Endothelial cell of umbilical vein (primary cell): Measurements from ENCODE around the gene ASNS. TPM values are rescaled to one million over a fixed set of nuclear protein-coding genes. Genes with fewer than 3 reads are reported as not detected.

Experiments used
- BruUV-seq: library from RNA; stranded (reverse); fragments of 400-500 nt; replicated peaks from 2 replicates; lab custom pipeline; 2021; lab: Mats Ljungman, UMichigan
- CTCF ChIA-PET: fragments of 300-600, 350-600 bp; sonication (Branson Sonifier 250); formaldehyde crosslinking; loops from one replicate; lab custom pipeline; 2021; ENCODE audit warnings: antibody characterized with exemption, inconsistent platforms; lab: Charles Lee
- POLR2A ChIA-PET: fragments of 300-600, 350-600 bp; sonication (Branson Sonifier 250); formaldehyde crosslinking; loops from one replicate; lab custom pipeline; 2021; ENCODE audit warnings: antibody characterized with exemption, inconsistent platforms; lab: Charles Lee
- DNase-seq: peaks from one replicate; pipeline ENCODE4 v3.0.0-alpha.2; 2011; ENCODE audit warnings: low read depth, low spot score
- FAIRE-seq: peaks from 2 replicates; lab custom pipeline; 2011; peaks lifted over from hg19 to GRCh38; lab: Jason Lieb, UNC
- H2AFZ ChIP-seq: 2 replicates; pipeline ENCODE4 v1.6.0; 2012; ENCODE audit warnings: low read depth, low read length, control low read depth, inconsistent platforms
- H3K27ac ChIP-seq: 2 replicates; pipeline ENCODE4 v1.5.1; 2011; ENCODE audit warnings: low read depth, mild to moderate bottlenecking, control low read depth, low read length, moderate library complexity; ENCODE audit not compliant: insufficient read depth
- H3K27me3 ChIP-seq, 2 experiments: 2 replicates each; pipeline versions ENCODE4 v1.6.0 to v1.6.1; 2011; ENCODE audit warnings: low read length in 2 of 2, mixed read lengths in 1 of 2; ENCODE audit not compliant: control insufficient read depth in 2 of 2, insufficient read depth in 2 of 2
- H3K36me3 ChIP-seq, 2 experiments: 2 replicates in 1 of 2; 3 replicates in 1 of 2; pipeline ENCODE4 v1.5.1; 2011; ENCODE audit warnings: low read length in 2 of 2, mild to moderate bottlenecking in 1 of 2, moderate library complexity in 1 of 2; ENCODE audit not compliant: control insufficient read depth in 2 of 2, insufficient read depth in 2 of 2; ENCODE audit errors: extremely low read depth in 1 of 2
- H3K4me1 ChIP-seq: 3 replicates; pipeline ENCODE4 v1.5.1; 2011; ENCODE audit warnings: mild to moderate bottlenecking, low read length; ENCODE audit not compliant: control insufficient read depth, insufficient read depth; ENCODE audit errors: extremely low read depth
- H3K4me2 ChIP-seq: 2 replicates; pipeline ENCODE4 v1.6.1; 2011; ENCODE audit warnings: low read length, control low read depth, mixed read lengths; ENCODE audit not compliant: insufficient read depth
- H3K4me3 ChIP-seq, 3 experiments: fragments of 200-600 bp in 1 of 3; sonication (generic), shearing (Covaris generic) in 1 of 3; replicated peaks in 1 of 3; 2 replicates each; pipeline ENCODE4 v1.5.1; 2011 to 2016; ENCODE audit warnings: control low read depth in 3 of 3, low read length in 3 of 3, mild to moderate bottlenecking in 2 of 3, inconsistent platforms in 1 of 3, low read depth in 1 of 3, moderate library complexity in 1 of 3; ENCODE audit not compliant: insufficient read depth in 1 of 3
- H3K79me2 ChIP-seq: 2 replicates; pipeline ENCODE4 v1.6.0; 2012; ENCODE audit warnings: low read length, inconsistent platforms; ENCODE audit not compliant: control insufficient read depth, insufficient read depth
- H3K9ac ChIP-seq: replicated peaks from 2 replicates; pipeline ENCODE3; 2011; ENCODE audit warnings: low read length, control low read depth; ENCODE audit not compliant: insufficient read depth; ENCODE audit errors: extremely low read depth
- H3K9me1 ChIP-seq: replicated peaks from 3 replicates; pipeline ENCODE4 v1.6.0; 2011; ENCODE audit warnings: mild to moderate bottlenecking, low read length; ENCODE audit not compliant: control insufficient read depth, insufficient read depth; ENCODE audit errors: extremely low read depth
- H3K9me3 ChIP-seq: replicated peaks from 2 replicates; pipeline ENCODE4 v1.5.1; 2012; ENCODE audit warnings: low read length, inconsistent platforms; ENCODE audit not compliant: control insufficient read depth, insufficient read depth
- H4K20me1 ChIP-seq: replicated peaks from 2 replicates; pipeline ENCODE3; 2011; ENCODE audit warnings: mild to moderate bottlenecking, low read length; ENCODE audit not compliant: control insufficient read depth, insufficient read depth; ENCODE audit errors: extremely low read depth
- EZH2 ChIP-seq: IDR thresholded peaks from 2 replicates; pipeline ENCODE4 v1.6.1; 2012; ENCODE audit warnings: borderline replicate concordance, low read depth, mild to moderate bottlenecking, moderate library complexity, low read length, inconsistent platforms; ENCODE audit not compliant: severe bottlenecking
- FOS ChIP-seq: IDR thresholded peaks from 2 replicates; pipeline ENCODE4 v1.6.1; 2011; ENCODE audit warnings: mild to moderate bottlenecking, low read length, moderate library complexity, borderline replicate concordance; ENCODE audit not compliant: insufficient read depth
- GATA2 ChIP-seq: IDR thresholded peaks from 2 replicates; pipeline ENCODE4 v1.7.0; 2011; ENCODE audit warnings: low read depth, mild to moderate bottlenecking, moderate library complexity, mixed read lengths, low read length; ENCODE audit not compliant: insufficient read length, insufficient read depth
- JUN ChIP-seq: IDR thresholded peaks from 2 replicates; pipeline ENCODE4 v1.6.1; 2011; ENCODE audit warnings: borderline replicate concordance, low read depth; ENCODE audit not compliant: insufficient read length, insufficient read depth
- MAX ChIP-seq: IDR thresholded peaks from 2 replicates; pipeline ENCODE4 v1.6.1; 2011; ENCODE audit not compliant: insufficient read depth, insufficient read length
- MYC ChIP-seq: IDR thresholded peaks from one replicate; pipeline ENCODE4 v1.6.1; 2011; ENCODE audit warnings: mild to moderate bottlenecking, low read depth, low read length
- POLR2A ChIP-seq: IDR thresholded peaks from 2 replicates; pipeline ENCODE4 v1.6.1; 2012; ENCODE audit warnings: low read depth, mild to moderate bottlenecking, control low read depth, low read length
- POLR2AphosphoS5 ChIP-seq: IDR thresholded peaks from 2 replicates; pipeline ENCODE4 v1.6.1; 2012; ENCODE audit warnings: low read depth, mild to moderate bottlenecking, control low read depth, low read length, moderate library complexity; ENCODE audit not compliant: insufficient read depth
- dilution Hi-C: fragments of 300-500 bp; cut with MboI; formaldehyde crosslinking; loops from one replicate; pipeline ENCODE4 v1.15.0; 2019; ENCODE audit warnings: low sequenced_read_pairs; ENCODE audit not compliant: extremely low pct_ligation_motif_present
- intact Hi-C: fragments of 100-400 bp; cut with micrococcal nuclease; formaldehyde crosslinking; loops from one replicate; pipeline ENCODE4 v1.10.0; 2022
- polyA plus RNA-seq, 4 experiments: library from polyadenylated mRNA; depleted of rRNA in 3 of 4; stranded (reverse) in 3 of 4; unstranded in 1 of 4; fragments of >200 nt; gene quantifications; 2 replicates each; pipeline versions ENCODE4 v1.2.1 to v1.2.3, GENCODE V29; 2011 to 2012; ENCODE audit warnings: missing spikeins in 1 of 4
- total RNA-seq: library from RNA; stranded (reverse); gene quantifications from 2 replicates; pipeline ENCODE4 v1.2.3, GENCODE V29; 2021
- TF ChIP-seq, protein P1 (sequence below), 2 donors: IDR thresholded peaks; 1 replicate in 1 of 2; 2 replicates in 1 of 2; pipeline ENCODE4 v1.5.1; 2011; ENCODE audit warnings: low read length in 2 of 2, mild to moderate bottlenecking in 2 of 2, moderate library complexity in 2 of 2, control low read depth in 1 of 2, inconsistent platforms in 1 of 2, low read depth in 1 of 2; ENCODE audit not compliant: insufficient read depth in 1 of 2; ENCODE audit errors: extremely low read depth in 1 of 2

ASNS gene
- total and polyA plus RNA-seq, 2 donors (not counting 3 experiments of a cell fraction or from before 2014, with no cell fraction given), result 5.1 to 15.0 TPM

DNA sequence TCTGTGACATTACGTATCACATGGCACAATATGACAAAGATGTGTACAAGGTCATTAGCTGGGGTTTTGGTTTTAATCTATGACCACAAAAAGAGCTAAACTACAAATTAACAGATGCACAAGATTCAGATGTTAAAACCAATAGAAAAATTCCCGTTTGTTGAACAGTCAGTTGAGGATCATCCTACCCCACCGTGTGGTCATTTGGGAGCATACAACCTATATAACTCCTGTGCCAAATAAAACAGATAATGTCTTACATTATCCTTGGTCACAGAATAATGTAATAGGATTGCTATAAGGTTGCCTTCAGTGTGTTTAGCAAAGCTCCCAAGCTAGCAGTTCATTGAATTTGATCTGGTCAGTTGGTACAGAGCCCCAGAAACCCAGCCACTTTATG, 28.2 kb downstream of the ASNS start:
- Histone ChIP-seq H2AFZ (no peak overlapping the region), H3K4me1 (no peaks in the 10 kb centered on the region), H3K27me3 (no peaks in the 10 kb centered on the region), H3K9ac (no peak overlapping the region), H3K9me3 (no peaks in the 10 kb centered on the region), H3K36me3 (no peaks in the 10 kb centered on the region), H3K4me2 (no peak overlapping the region), H3K27ac (no peak overlapping the region), H4K20me1 (no peaks in the 10 kb centered on the region), H3K9me1 (no peaks in the 10 kb centered on the region), H3K4me3 (no peak overlapping the region), H3K79me2 (no peaks in the 10 kb centered on the region)
- intact Hi-C loops, result loop anchor here (2.0 to 10.0 kb wide), 2 partner anchors 171 to 699 kb away; no protein-coding TSS in a partner anchor
- TF ChIP-seq MAX, result no peak
- no peak for TF ChIP-seq POLR2AphosphoS5
- no peak for TF ChIP-seq FOS
- no TSS peak for BruUV-seq
- FAIRE-seq, result no peak
- ChIA-PET CTCF (interaction anchor here (1.5 to 4.9 kb wide), 3 partner anchors 8 to 739 kb away, joined by 7 to 33 read pairs (median 19); no protein-coding TSS in a partner anchor), POLR2A (no interaction called here)
- DNase-seq, result no peak
- dilution Hi-C loops, result no loop called here

DNA sequence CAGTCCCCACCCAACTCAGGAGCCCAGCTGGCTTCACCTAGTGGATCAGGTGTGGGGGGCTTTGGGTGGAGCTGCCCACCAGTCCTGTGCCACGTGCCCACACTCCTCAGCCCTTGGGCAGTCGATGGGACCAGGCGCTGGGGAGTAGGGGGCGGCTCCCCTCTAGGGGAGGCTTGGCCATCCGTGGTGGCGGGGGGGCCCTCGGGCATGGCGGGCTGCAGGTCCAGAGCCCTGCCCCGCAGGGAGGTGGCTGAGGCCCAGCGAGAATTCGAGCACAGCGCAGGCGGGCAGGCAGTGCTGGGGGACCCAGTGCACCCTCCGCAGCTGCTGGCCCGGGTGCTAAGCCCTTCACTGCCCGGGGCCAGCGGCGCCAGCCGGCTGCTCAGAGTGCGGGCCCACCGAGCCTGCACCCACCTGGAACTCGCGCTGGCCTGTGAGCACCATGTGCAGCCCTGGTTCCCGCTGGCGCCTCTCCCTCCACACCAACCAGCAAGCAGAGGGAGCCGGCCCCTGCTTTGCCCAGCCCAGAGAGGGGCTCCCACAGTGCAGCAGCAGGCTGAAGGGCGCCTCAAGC, 29.3 kb downstream of the ASNS start:
- no peak overlapping the region for H3K4me2 ChIP-seq
- H3K4me1 ChIP-seq, result no peaks in the 10 kb centered on the region
- no peaks in the 10 kb centered on the region for H3K79me2 ChIP-seq
- no TSS peak for BruUV-seq
- H3K9ac ChIP-seq, result no peak overlapping the region
- CTCF ChIA-PET, result interaction anchor here (1.3 kb wide), 1 partner anchor 738 kb away, joined by 4 read pairs; no protein-coding TSS in a partner anchor
- H3K27ac ChIP-seq, result no peak overlapping the region
- H2AFZ ChIP-seq, result no peak overlapping the region
- no peak overlapping the region for H3K4me3 ChIP-seq
- peaks cover 0 to 6% of the 10 kb centered on the region in 2 experiments for H3K27me3 ChIP-seq
- intact Hi-C loops, result loop anchor here (10.0 kb wide), 1 partner anchor 172 kb away; no protein-coding TSS in a partner anchor
- dilution Hi-C loops, result no loop called here
- H3K36me3 ChIP-seq, result no peaks in the 10 kb centered on the region
- FAIRE-seq (no peak), DNase-seq (no peak)
- no peaks in the 10 kb centered on the region for H3K9me3 ChIP-seq
- no peak for TF ChIP-seq MAX
- no peak for TF ChIP-seq JUN
- no peak for TF ChIP-seq MYC
- TF ChIP-seq EZH2, result no peak
- no peak for TF ChIP-seq FOS
- TF ChIP-seq, protein P1, sequence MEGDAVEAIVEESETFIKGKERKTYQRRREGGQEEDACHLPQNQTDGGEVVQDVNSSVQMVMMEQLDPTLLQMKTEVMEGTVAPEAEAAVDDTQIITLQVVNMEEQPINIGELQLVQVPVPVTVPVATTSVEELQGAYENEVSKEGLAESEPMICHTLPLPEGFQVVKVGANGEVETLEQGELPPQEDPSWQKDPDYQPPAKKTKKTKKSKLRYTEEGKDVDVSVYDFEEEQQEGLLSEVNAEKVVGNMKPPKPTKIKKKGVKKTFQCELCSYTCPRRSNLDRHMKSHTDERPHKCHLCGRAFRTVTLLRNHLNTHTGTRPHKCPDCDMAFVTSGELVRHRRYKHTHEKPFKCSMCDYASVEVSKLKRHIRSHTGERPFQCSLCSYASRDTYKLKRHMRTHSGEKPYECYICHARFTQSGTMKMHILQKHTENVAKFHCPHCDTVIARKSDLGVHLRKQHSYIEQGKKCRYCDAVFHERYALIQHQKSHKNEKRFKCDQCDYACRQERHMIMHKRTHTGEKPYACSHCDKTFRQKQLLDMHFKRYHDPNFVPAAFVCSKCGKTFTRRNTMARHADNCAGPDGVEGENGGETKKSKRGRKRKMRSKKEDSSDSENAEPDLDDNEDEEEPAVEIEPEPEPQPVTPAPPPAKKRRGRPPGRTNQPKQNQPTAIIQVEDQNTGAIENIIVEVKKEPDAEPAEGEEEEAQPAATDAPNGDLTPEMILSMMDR (IDR thresholded peaks at IDR 0.05; ENCODE audit: extremely low read depth in 1 of 2, insufficient read depth in 1 of 2, low read depth in 1 of 2, low read length in 2 of 2), result no peak
- TF ChIP-seq POLR2A, result no peak
- TF ChIP-seq POLR2AphosphoS5, result no peak
- no peak for TF ChIP-seq GATA2
- no peaks in the 10 kb centered on the region for H4K20me1 ChIP-seq
- POLR2A ChIA-PET, result no interaction called here
- H3K9me1 ChIP-seq, result no peaks in the 10 kb centered on the region
